Measurements from ENCODE around the gene TXK.

TXK gene

GRCh38 chr4:48021100-48021499 lies 113.0 kb downstream of the TXK start:
- DNase-seq (ENCODE audit: low read depth in 3 of 3), result no peak

GRCh38 chr4:48018112-48018511 lies 115.9 kb downstream of the TXK start:
- DNase-seq (ENCODE audit: low read depth in 3 of 3), result no peak

GRCh38 chr4:48017108-48017571 lies 116.9 kb downstream of the TXK start:
- peak; percentile 26 to 45 (median 36) for DNase-seq (ENCODE audit: low read depth in 3 of 3)

All from stimulated activated CD4-positive, alpha-beta T cell treated with anti-CD3 and anti-CD28 coated beads, TNF-alpha, amount 100 ng/mL, for 4 hours (primary cell).